CD4-positive, alpha-beta T cell treated with Interleukin-21 for 1 hour (primary cell): ENCODE data around the gene MYRF.

Source experiments
- DNase-seq: peaks from one replicate; pipeline ENCODE4 v3.0.0-alpha.2; 2020

MYRF gene

GRCh38 chr11:61778357-61778886 is 26.0 kb downstream of the MYRF start:
- DNase-seq, result no peak

GRCh38 chr11:61778920-61779650 is 26.6 kb downstream of the MYRF start:
- no peak for DNase-seq

- DNase-seq, result no peak
These were observed 27.5 kb downstream of the MYRF start for GRCh38 chr11:61779666-61780525.

- no peak for DNase-seq
These were observed 28.2 kb downstream of the MYRF start for GRCh38 chr11:61780581-61781162.

GRCh38 chr11:61781585-61781984 is 29.1 kb downstream of the MYRF start:
- no peak for DNase-seq

GRCh38 chr11:61782299-61782698 is 29.9 kb downstream of the MYRF start:
- DNase-seq, result no peak

GRCh38 chr11:61782841-61783240 is 30.4 kb downstream of the MYRF start:
- no peak for DNase-seq

GRCh38 chr11:61783717-61784505 is 31.5 kb downstream of the MYRF start:
- no peak for DNase-seq

GRCh38 chr11:61784506-61784805 is 32.0 kb downstream of the MYRF start:
- DNase-seq, result no peak

GRCh38 chr11:61785837-61786402 is 33.5 kb downstream of the MYRF start:
- DNase-seq, result no peak

- DNase-seq, result peak; percentile 24
These were observed 35.6 kb downstream of the MYRF start for GRCh38 chr11:61787928-61788491.

GRCh38 chr11:61791737-61792309 is 39.4 kb downstream of the MYRF start:
- DNase-seq, result peak; percentile 62

GRCh38 chr11:61792310-61793082 is 40.1 kb downstream of the MYRF start, which contains the start of the genes FEN1 and TMEM258:
Gene FEN1, plus strand, starts transcription at chr11:61792911. Its CDS starts 2,451 bp downstream, at chr11:61795362.
Gene TMEM258, minus strand, starts transcription at chr11:61792599. Its CDS starts 41 bp downstream, at chr11:61792558.
- peak; percentile 90 for DNase-seq

- DNase-seq, result no peak
These were observed 40.8 kb downstream of the MYRF start for GRCh38 chr11:61793083-61793828.

GRCh38 chr11:61793829-61794204 is 41.4 kb downstream of the MYRF start:
- no peak for DNase-seq

GRCh38 chr11:61794579-61794978 is 42.1 kb downstream of the MYRF start:
- DNase-seq, result no peak

- no peak for DNase-seq
These were observed 43.0 kb downstream of the MYRF start for GRCh38 chr11:61795459-61795858.

GRCh38 chr11:61795876-61796526 is 43.6 kb downstream of the MYRF start:
- no peak for DNase-seq

- peak; percentile 82 for DNase-seq
These were observed 45.0 kb downstream of the MYRF start for GRCh38 chr11:61797263-61797944.
